MM.1S (cell line): ENCODE results near the gene MOB3B.

ENCODE experiments used
- EZH2 ChIP-seq: fragments of 300-600 bp; sonication (generic); optimal IDR thresholded peaks from 2 replicates; pipeline ENCODE3; 2017; ENCODE audit warnings: low read depth, mild to moderate bottlenecking, antibody characterized with exemption, low read length, mixed read lengths
- EZH2phosphoT487 ChIP-seq: fragments of 300-600 bp; sonication (generic); IDR thresholded peaks from 2 replicates; pipeline ENCODE4 v1.6.1; 2018; ENCODE audit warnings: antibody characterized with exemption, low read length
- TF ChIP-seq, protein P1 (sequence below): fragments of 300-600 bp; sonication (generic); IDR thresholded peaks from 2 replicates; pipeline ENCODE4 v1.5.1; 2016; ENCODE audit warnings: antibody characterized with exemption, low read length, mixed read lengths

DNA sequence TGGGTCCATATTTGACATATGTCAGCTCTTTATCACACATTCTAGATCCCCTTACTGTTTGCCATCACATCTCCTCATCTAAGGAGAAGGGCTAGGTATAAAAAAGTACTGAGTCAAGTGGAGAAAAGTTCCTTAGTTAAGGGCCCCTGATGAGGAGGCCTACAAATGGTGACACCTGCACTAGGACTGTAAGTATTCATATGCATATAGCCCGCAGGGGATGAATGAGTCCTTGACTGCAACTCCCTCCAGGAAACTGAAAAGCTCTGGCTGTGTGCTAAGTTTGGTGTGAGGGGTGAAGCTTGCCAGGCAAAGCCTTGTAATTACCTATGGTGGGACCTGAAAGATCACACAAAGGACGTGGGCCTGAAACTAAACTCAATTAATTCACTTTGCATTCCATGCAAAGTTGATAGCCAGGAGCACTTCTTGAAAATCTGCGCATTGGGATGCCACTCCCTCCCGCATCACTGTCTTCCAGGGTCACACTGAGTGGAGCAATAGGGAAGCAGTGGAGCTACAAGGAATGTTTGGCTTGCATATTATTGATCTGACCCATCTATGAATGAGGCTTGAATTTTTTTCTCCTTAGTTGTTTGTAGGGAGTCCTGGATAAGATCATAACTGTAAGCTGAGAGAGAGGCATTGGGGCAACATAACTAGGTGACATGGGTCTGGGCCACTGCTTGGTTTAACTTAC lies 220.8 kb downstream of the MOB3B start:
- TF ChIP-seq, protein P1, sequence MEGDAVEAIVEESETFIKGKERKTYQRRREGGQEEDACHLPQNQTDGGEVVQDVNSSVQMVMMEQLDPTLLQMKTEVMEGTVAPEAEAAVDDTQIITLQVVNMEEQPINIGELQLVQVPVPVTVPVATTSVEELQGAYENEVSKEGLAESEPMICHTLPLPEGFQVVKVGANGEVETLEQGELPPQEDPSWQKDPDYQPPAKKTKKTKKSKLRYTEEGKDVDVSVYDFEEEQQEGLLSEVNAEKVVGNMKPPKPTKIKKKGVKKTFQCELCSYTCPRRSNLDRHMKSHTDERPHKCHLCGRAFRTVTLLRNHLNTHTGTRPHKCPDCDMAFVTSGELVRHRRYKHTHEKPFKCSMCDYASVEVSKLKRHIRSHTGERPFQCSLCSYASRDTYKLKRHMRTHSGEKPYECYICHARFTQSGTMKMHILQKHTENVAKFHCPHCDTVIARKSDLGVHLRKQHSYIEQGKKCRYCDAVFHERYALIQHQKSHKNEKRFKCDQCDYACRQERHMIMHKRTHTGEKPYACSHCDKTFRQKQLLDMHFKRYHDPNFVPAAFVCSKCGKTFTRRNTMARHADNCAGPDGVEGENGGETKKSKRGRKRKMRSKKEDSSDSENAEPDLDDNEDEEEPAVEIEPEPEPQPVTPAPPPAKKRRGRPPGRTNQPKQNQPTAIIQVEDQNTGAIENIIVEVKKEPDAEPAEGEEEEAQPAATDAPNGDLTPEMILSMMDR: no peak
- TF ChIP-seq EZH2phosphoT487 (no peak), EZH2 (no peak)
